WTC11 (cell line): Measurements from ENCODE around the gene TBC1D1. TPM values are rescaled to one million over a fixed set of nuclear protein-coding genes. Genes with fewer than 3 reads are reported as not detected.

ENCODE experiments used
- ATAC-seq: fragments of 200-7000 bp; cut with Tn5 transposase; 2 replicates; pipeline ENCODE4 v1.10.0; 2021; ENCODE audit warnings: mild to moderate bottlenecking, moderate library complexity
- CTCF ChIA-PET: fragments of 300-600 bp; sonication (Branson Sonifier 250); formaldehyde crosslinking; loops from one replicate; lab custom pipeline; 2021; ENCODE audit warnings: antibody characterized with exemption; lab: Charles Lee
- POLR2A ChIA-PET: fragments of 350-600 bp; sonication (Branson Sonifier 250); formaldehyde crosslinking; loops from one replicate; lab custom pipeline; 2021; ENCODE audit warnings: antibody characterized with exemption; lab: Charles Lee
- DNase-seq: peaks from one replicate; pipeline ENCODE4 v3.0.0; 2021; ENCODE audit warnings: low spot score
- H3K27ac Mint-ChIP-seq: 2 replicates; pipeline ENCODE4 v1.8.0; 2021; ENCODE audit warnings: mixed read lengths
- H3K27me3 Mint-ChIP-seq: 2 replicates; pipeline ENCODE4 v1.8.0; 2021; ENCODE audit warnings: low read depth, mild to moderate bottlenecking, moderate library complexity, mixed read lengths
- H3K36me3 Mint-ChIP-seq: 2 replicates; pipeline ENCODE4 v1.8.0; 2021; ENCODE audit warnings: mixed read lengths
- H3K4me1 Mint-ChIP-seq: 2 replicates; pipeline ENCODE4 v1.8.0; 2022; ENCODE audit warnings: mixed read lengths
- H3K4me3 Mint-ChIP-seq: 2 replicates; pipeline ENCODE4 v1.8.0; 2021; ENCODE audit warnings: mild to moderate bottlenecking, moderate library complexity, mixed read lengths
- H3K9me3 Mint-ChIP-seq: 2 replicates; pipeline ENCODE4 v1.8.0; 2021; ENCODE audit warnings: mixed read lengths
- ARID4B ChIP-seq: sonication (generic); formaldehyde crosslinking; IDR thresholded peaks from 2 replicates; pipeline ENCODE4 v1.8.0; 2023; ENCODE audit warnings: missing genetic modification reagents, mild to moderate bottlenecking, borderline replicate concordance
- CREB1 ChIP-seq: sonication (generic); formaldehyde crosslinking; IDR thresholded peaks from 2 replicates; pipeline ENCODE4 v1.8.0; 2023; ENCODE audit warnings: mild to moderate bottlenecking, missing genetic modification reagents
- ELF4 ChIP-seq: sonication (generic); formaldehyde crosslinking; IDR thresholded peaks from 2 replicates; pipeline ENCODE4 v1.8.1; 2022; ENCODE audit warnings: low read depth, mild to moderate bottlenecking, moderate library complexity, missing genetic modification reagents
- ETV6 ChIP-seq: sonication (generic); formaldehyde crosslinking; IDR thresholded peaks from 2 replicates; pipeline ENCODE4 v1.8.1; 2022; ENCODE audit warnings: mild to moderate bottlenecking, missing genetic modification reagents
- HMGXB4 ChIP-seq: sonication (generic); formaldehyde crosslinking; IDR thresholded peaks from 2 replicates; pipeline ENCODE4 v1.8.1; 2023; ENCODE audit warnings: mild to moderate bottlenecking, moderate library complexity, missing genetic modification reagents
- IRF2 ChIP-seq: sonication (generic); formaldehyde crosslinking; IDR thresholded peaks from 2 replicates; pipeline ENCODE4 v1.8.0; 2022; ENCODE audit warnings: low read depth, missing genetic modification reagents, borderline replicate concordance
- JUN ChIP-seq: sonication (generic); formaldehyde crosslinking; IDR thresholded peaks from 2 replicates; pipeline ENCODE4 v1.8.0; 2023; ENCODE audit warnings: mild to moderate bottlenecking, missing genetic modification reagents
- MYBL2 ChIP-seq: sonication (generic); formaldehyde crosslinking; IDR thresholded peaks from 2 replicates; pipeline ENCODE4 v1.8.1; 2023; ENCODE audit warnings: mild to moderate bottlenecking, moderate library complexity, missing genetic modification reagents
- RELA ChIP-seq: sonication (generic); formaldehyde crosslinking; IDR thresholded peaks from 2 replicates; pipeline ENCODE4 v1.8.1; 2022; ENCODE audit warnings: missing genetic modification reagents, mild to moderate bottlenecking, borderline replicate concordance
- SMAD4 ChIP-seq: sonication (generic); formaldehyde crosslinking; IDR thresholded peaks from 2 replicates; pipeline ENCODE4 v1.8.0; 2022; ENCODE audit warnings: mild to moderate bottlenecking, missing genetic modification reagents
- SOX15 ChIP-seq: fragments of 250-450 bp; sonication (Bioruptor Pico); IDR thresholded peaks from 2 replicates; pipeline ENCODE4 v1.9.0; 2021; ENCODE audit warnings: mild to moderate bottlenecking
- TCF7 ChIP-seq: sonication (generic); formaldehyde crosslinking; IDR thresholded peaks from 2 replicates; pipeline ENCODE4 v1.8.0; 2022; ENCODE audit warnings: mild to moderate bottlenecking, low read depth, missing genetic modification reagents, moderate library complexity
- ZBTB21 ChIP-seq: sonication (generic); formaldehyde crosslinking; IDR thresholded peaks from 2 replicates; pipeline ENCODE4 v1.8.1; 2023; ENCODE audit warnings: mild to moderate bottlenecking, missing genetic modification reagents, borderline replicate concordance
- ZBTB43 ChIP-seq: sonication (generic); formaldehyde crosslinking; IDR thresholded peaks from 2 replicates; pipeline ENCODE4 v1.8.1; 2023; ENCODE audit warnings: mild to moderate bottlenecking, missing genetic modification reagents
- ZNF138 ChIP-seq: sonication (generic); formaldehyde crosslinking; conservative IDR thresholded peaks from 2 replicates; pipeline ENCODE4 v1.8.1; 2022; ENCODE audit warnings: mild to moderate bottlenecking, moderate library complexity, missing genetic modification reagents
- ZNF232 ChIP-seq: sonication (generic); formaldehyde crosslinking; IDR thresholded peaks from 2 replicates; pipeline ENCODE4 v1.8.0; 2022; ENCODE audit warnings: mild to moderate bottlenecking, missing genetic modification reagents
- ZNF396 ChIP-seq: fragments of 250-450 bp; sonication (Bioruptor Pico); IDR thresholded peaks from 2 replicates; pipeline ENCODE4 v1.8.0; 2021; ENCODE audit warnings: mild to moderate bottlenecking, moderate library complexity, borderline replicate concordance
- ZNF425 ChIP-seq: fragments of 250-450 bp; sonication (Bioruptor Pico); conservative IDR thresholded peaks from 2 replicates; pipeline ENCODE4 v1.9.0; 2021; ENCODE audit warnings: mild to moderate bottlenecking
- total RNA-seq: library from RNA; stranded (reverse); gene quantifications from 3 replicates; pipeline ENCODE4 v1.2.3, GENCODE V29; 2021
- TF ChIP-seq, protein P1 (sequence below): sonication (generic); formaldehyde crosslinking; IDR thresholded peaks from 2 replicates; pipeline ENCODE4 v1.8.1; 2022; ENCODE audit warnings: low read depth, missing genetic modification reagents, borderline replicate concordance
- TF ChIP-seq, protein P2 (sequence below): sonication (generic); formaldehyde crosslinking; IDR thresholded peaks from 2 replicates; pipeline ENCODE4 v1.8.1; 2022; ENCODE audit warnings: missing genetic modification reagents, borderline replicate concordance
- TF ChIP-seq, protein P3 (sequence below): fragments of 250-450 bp; sonication (Bioruptor Pico); IDR thresholded peaks from 2 replicates; pipeline ENCODE4 v1.9.0; 2021; ENCODE audit warnings: mild to moderate bottlenecking

The TBC1D1 gene
- total RNA-seq, 1 experiment from 2014 or later = 134 TPM

GRCh38 chr4:37999000-37999716, 108.3 kb downstream of the TBC1D1 start (continued):
- no peak for TF ChIP-seq ZBTB43 (CRISPR knock-in tag)
- no peak for TF ChIP-seq RELA (CRISPR knock-in tag)
- TF ChIP-seq SOX15 = no peak
- no peak for TF ChIP-seq ZNF138 (CRISPR knock-in tag)
- TF ChIP-seq, protein P1, sequence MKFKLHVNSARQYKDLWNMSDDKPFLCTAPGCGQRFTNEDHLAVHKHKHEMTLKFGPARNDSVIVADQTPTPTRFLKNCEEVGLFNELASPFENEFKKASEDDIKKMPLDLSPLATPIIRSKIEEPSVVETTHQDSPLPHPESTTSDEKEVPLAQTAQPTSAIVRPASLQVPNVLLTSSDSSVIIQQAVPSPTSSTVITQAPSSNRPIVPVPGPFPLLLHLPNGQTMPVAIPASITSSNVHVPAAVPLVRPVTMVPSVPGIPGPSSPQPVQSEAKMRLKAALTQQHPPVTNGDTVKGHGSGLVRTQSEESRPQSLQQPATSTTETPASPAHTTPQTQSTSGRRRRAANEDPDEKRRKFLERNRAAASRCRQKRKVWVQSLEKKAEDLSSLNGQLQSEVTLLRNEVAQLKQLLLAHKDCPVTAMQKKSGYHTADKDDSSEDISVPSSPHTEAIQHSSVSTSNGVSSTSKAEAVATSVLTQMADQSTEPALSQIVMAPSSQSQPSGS (CRISPR knock-in tag) = no peak
- no peak for TF ChIP-seq TCF7
- no peak for TF ChIP-seq JUN
- TF ChIP-seq, protein P2, sequence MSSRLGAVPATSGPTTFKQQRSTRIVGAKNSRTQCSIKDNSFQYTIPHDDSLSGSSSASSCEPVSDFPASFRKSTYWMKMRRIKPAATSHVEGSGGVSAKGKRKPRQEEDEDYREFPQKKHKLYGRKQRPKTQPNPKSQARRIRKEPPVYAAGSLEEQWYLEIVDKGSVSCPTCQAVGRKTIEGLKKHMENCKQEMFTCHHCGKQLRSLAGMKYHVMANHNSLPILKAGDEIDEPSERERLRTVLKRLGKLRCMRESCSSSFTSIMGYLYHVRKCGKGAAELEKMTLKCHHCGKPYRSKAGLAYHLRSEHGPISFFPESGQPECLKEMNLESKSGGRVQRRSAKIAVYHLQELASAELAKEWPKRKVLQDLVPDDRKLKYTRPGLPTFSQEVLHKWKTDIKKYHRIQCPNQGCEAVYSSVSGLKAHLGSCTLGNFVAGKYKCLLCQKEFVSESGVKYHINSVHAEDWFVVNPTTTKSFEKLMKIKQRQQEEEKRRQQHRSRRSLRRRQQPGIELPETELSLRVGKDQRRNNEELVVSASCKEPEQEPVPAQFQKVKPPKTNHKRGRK (CRISPR knock-in tag) = no peak

- Mint-ChIP-seq H3K27ac (no peak overlapping the region), H3K9me3 (no peaks in the 10 kb centered on the region), H3K36me3 (no peaks in the 10 kb centered on the region), H3K4me1 (peaks cover 73% of the 10 kb centered on the region), H3K4me3 (no peak overlapping the region), H3K27me3 (no peaks in the 10 kb centered on the region)
- ChIA-PET CTCF (no interaction called here), POLR2A (no interaction called here)
- ATAC-seq (no peak), DNase-seq (no peak)
- TF ChIP-seq SMAD4 (no peak), ZNF425 (no peak), HMGXB4 (CRISPR knock-in tag) (no peak), MYBL2 (CRISPR knock-in tag) (no peak), ZNF138 (CRISPR knock-in tag) (no peak), ZNF232 (CRISPR knock-in tag) (no peak), ZBTB43 (CRISPR knock-in tag) (no peak), ZNF396 (CRISPR knock-in tag) (no peak), IRF2 (CRISPR knock-in tag) (no peak), ETV6 (no peak), ZBTB21 (CRISPR knock-in tag) (no peak), ELF4 (CRISPR knock-in tag) (no peak), CREB1 (CRISPR knock-in tag) (no peak), ARID4B (CRISPR knock-in tag) (no peak)
- TF ChIP-seq, protein P3, sequence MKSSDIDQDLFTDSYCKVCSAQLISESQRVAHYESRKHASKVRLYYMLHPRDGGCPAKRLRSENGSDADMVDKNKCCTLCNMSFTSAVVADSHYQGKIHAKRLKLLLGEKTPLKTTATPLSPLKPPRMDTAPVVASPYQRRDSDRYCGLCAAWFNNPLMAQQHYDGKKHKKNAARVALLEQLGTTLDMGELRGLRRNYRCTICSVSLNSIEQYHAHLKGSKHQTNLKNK (CRISPR knock-in tag) = no peak
Observed at GRCh38 chr4:37999965-38000364, 109.1 kb downstream of the TBC1D1 start.
